ENCODE measurements around the gene PIK3C2G.
A peak's percentile ranks its signal among the peaks of the same experiment; 100 is the strongest.

Gene PIK3C2G

GRCh38 chr12:18261273-18261672 lies at the start of gene PIK3C2G:
Gene PIK3C2G, plus strand, starts transcription at chr12:18261518. Its CDS starts 20,564 bp downstream, at chr12:18282082.
- H3K4me3 ChIP-seq (replicated peaks; ENCODE audit: low read depth, low read length): no peak within 1 kb of the TSS
- TF ChIP-seq CTCF (IDR thresholded peaks at IDR 0.05; ENCODE audit: low read length, missing control alignments): no peak
- DNase-seq (ENCODE audit: low read depth): no peak

- no peak for DNase-seq (ENCODE audit: low read depth)
- H3K4me3 ChIP-seq (replicated peaks; ENCODE audit: low read depth, low read length): no peak overlapping the region
- no peak for TF ChIP-seq CTCF (IDR thresholded peaks at IDR 0.05; ENCODE audit: low read length, missing control alignments)
Measured at GRCh38 chr12:18217966-18218365, 43.4 kb upstream of the PIK3C2G start.

- DNase-seq (ENCODE audit: low read depth): no peak
- no peak for TF ChIP-seq CTCF (IDR thresholded peaks at IDR 0.05; ENCODE audit: low read length, missing control alignments)
- no peak overlapping the region for H3K4me3 ChIP-seq (replicated peaks; ENCODE audit: low read depth, low read length)
Measured at GRCh38 chr12:18221726-18222125, 39.6 kb upstream of the PIK3C2G start.

- DNase-seq (ENCODE audit: low read depth): no peak
- no peak overlapping the region for H3K4me3 ChIP-seq (replicated peaks; ENCODE audit: low read depth, low read length)
- TF ChIP-seq CTCF (IDR thresholded peaks at IDR 0.05; ENCODE audit: low read length, missing control alignments): no peak
Measured at GRCh38 chr12:18222699-18223098, 38.6 kb upstream of the PIK3C2G start.

- no peak overlapping the region for H3K4me3 ChIP-seq (replicated peaks; ENCODE audit: low read depth, low read length)
- peak; percentile 67 for TF ChIP-seq CTCF (IDR thresholded peaks at IDR 0.05; ENCODE audit: low read length, missing control alignments)
- DNase-seq (ENCODE audit: low read depth): peak; percentile 71
Measured at GRCh38 chr12:18224745-18225144, 36.6 kb upstream of the PIK3C2G start.

GRCh38 chr12:18239526-18239925 lies 21.8 kb upstream of the PIK3C2G start:
- no peak for TF ChIP-seq CTCF (IDR thresholded peaks at IDR 0.05; ENCODE audit: low read length, missing control alignments)
- no peak overlapping the region for H3K4me3 ChIP-seq (replicated peaks; ENCODE audit: low read depth, low read length)
- DNase-seq (ENCODE audit: low read depth): peak; percentile 17

GRCh38 chr12:18242380-18243089 lies 18.8 kb upstream of the PIK3C2G start:
- TF ChIP-seq CTCF (IDR thresholded peaks at IDR 0.05; ENCODE audit: low read length, missing control alignments): no peak
- H3K4me3 ChIP-seq (replicated peaks; ENCODE audit: low read depth, low read length): no peak overlapping the region
- no peak for DNase-seq (ENCODE audit: low read depth)
